ENCODE data around the gene EED.

EED gene

GRCh38 chr11:86247608-86248007, 3.1 kb downstream of the EED start:
- no peak for DNase-seq (ENCODE audit: low read depth)
- H3K4me3 ChIP-seq (replicated peaks; ENCODE audit: low read depth, low read length) = no peak overlapping the region
- no peak for TF ChIP-seq CTCF (IDR thresholded peaks at IDR 0.05; ENCODE audit: low read length, missing control alignments)

GRCh38 chr11:86248609-86249008, 4.1 kb downstream of the EED start:
- H3K4me3 ChIP-seq (replicated peaks; ENCODE audit: low read depth, low read length) = no peak overlapping the region
- no peak for DNase-seq (ENCODE audit: low read depth)
- TF ChIP-seq CTCF (IDR thresholded peaks at IDR 0.05; ENCODE audit: low read length, missing control alignments) = no peak

GRCh38 chr11:86249307-86250098, 5.0 kb downstream of the EED start:
- H3K4me3 ChIP-seq (replicated peaks; ENCODE audit: low read depth, low read length) = no peak overlapping the region

GRCh38 chr11:86251345-86251744, 6.8 kb downstream of the EED start:
- DNase-seq (ENCODE audit: low read depth) = no peak
- no peak for TF ChIP-seq CTCF (IDR thresholded peaks at IDR 0.05; ENCODE audit: low read length, missing control alignments)
- no peak overlapping the region for H3K4me3 ChIP-seq (replicated peaks; ENCODE audit: low read depth, low read length)

More at GRCh38 chr11:86249307-86250098, 5.0 kb downstream of the EED start:
- no peak for TF ChIP-seq CTCF (IDR thresholded peaks at IDR 0.05; ENCODE audit: low read length, missing control alignments)
- no peak for DNase-seq (ENCODE audit: low read depth)

GRCh38 chr11:86255896-86256295, 11.3 kb downstream of the EED start:
- H3K4me3 ChIP-seq (replicated peaks; ENCODE audit: low read depth, low read length) = no peak overlapping the region
- no peak for TF ChIP-seq CTCF (IDR thresholded peaks at IDR 0.05; ENCODE audit: low read length, missing control alignments)
- no peak for DNase-seq (ENCODE audit: low read depth)

GRCh38 chr11:86256608-86257007, 12.1 kb downstream of the EED start:
- no peak for DNase-seq (ENCODE audit: low read depth)
- TF ChIP-seq CTCF (IDR thresholded peaks at IDR 0.05; ENCODE audit: low read length, missing control alignments) = no peak
- H3K4me3 ChIP-seq (replicated peaks; ENCODE audit: low read depth, low read length) = no peak overlapping the region

- TF ChIP-seq CTCF (IDR thresholded peaks at IDR 0.05; ENCODE audit: low read length, missing control alignments) = no peak
- no peak for DNase-seq (ENCODE audit: low read depth)
- no peak overlapping the region for H3K4me3 ChIP-seq (replicated peaks; ENCODE audit: low read depth, low read length)
These were observed 12.9 kb downstream of the EED start for GRCh38 chr11:86257446-86257845.
